Adrenal gland (tissue), 5 donors: Measurements from ENCODE around the gene IMPDH1.
A peak's percentile ranks its signal among the peaks of the same experiment; 100 is the strongest.

Experiments used
- CTCF ChIP-seq, 6 experiments: fragments of 450-650 bp in 4 of 6; fragments of 200-600 bp in 2 of 6; sonication (generic) in 1 of 6; IDR thresholded peaks; 1 replicate in 5 of 6; 2 replicates in 1 of 6; pipeline versions ENCODE4 v1.5.1 to v1.8.0; 2016 to 2021; ENCODE audit warnings: antibody characterized with exemption in 6 of 6, mild to moderate bottlenecking in 2 of 6, moderate library complexity in 1 of 6
- POLR2A ChIP-seq, 2 donors: fragments of 450-650 bp; IDR thresholded peaks; one replicate each; pipeline ENCODE4 v1.6.1; 2017; ENCODE audit warnings: antibody characterized with exemption in 2 of 2, mild to moderate bottlenecking in 2 of 2, moderate library complexity in 1 of 2
- donor health status: DM: no; HTN: no; CAD: no.

- peak in 1 of 2 donors; percentile 16 for TF ChIP-seq POLR2A (IDR thresholded peaks at IDR 0.05)
- TF ChIP-seq CTCF (IDR thresholded peaks at IDR 0.05): no peak
These were observed 44.3 kb upstream of the IMPDH1 start for GRCh38 chr7:128453836-128454804.
